AG09309 (cell line): Measurements from ENCODE around the gene PGGHG.

Experiments
- DNase-seq: peaks from one replicate; pipeline ENCODE4 v3.0.0-alpha.2; 2010; ENCODE audit warnings: low read depth
- H3K4me3 ChIP-seq: 2 replicates; pipeline ENCODE4 v1.5.1; 2011; ENCODE audit warnings: mild to moderate bottlenecking, low read depth, low read length, moderate library complexity; ENCODE audit not compliant: control insufficient read depth
- CTCF ChIP-seq: IDR thresholded peaks from 2 replicates; pipeline ENCODE4 v1.5.1; 2011; ENCODE audit warnings: mild to moderate bottlenecking, low read depth, low read length, inconsistent platforms; ENCODE audit not compliant: insufficient read depth, control insufficient read depth; ENCODE audit errors: missing control alignments

Gene PGGHG

GRCh38 chr11:280706-281485, 8.0 kb upstream of the PGGHG start:
- no peak for DNase-seq
- H3K4me3 ChIP-seq: no peak overlapping the region
- TF ChIP-seq CTCF: no peak

- no peak for TF ChIP-seq CTCF
- H3K4me3 ChIP-seq: no peak overlapping the region
- DNase-seq: no peak
Observed at GRCh38 chr11:281486-282161, 7.3 kb upstream of the PGGHG start.

GRCh38 chr11:282171-282570, 6.8 kb upstream of the PGGHG start:
- H3K4me3 ChIP-seq: no peak overlapping the region
- DNase-seq: no peak
- no peak for TF ChIP-seq CTCF

- DNase-seq: no peak
- TF ChIP-seq CTCF: no peak
- no peak overlapping the region for H3K4me3 ChIP-seq
Observed at GRCh38 chr11:282630-283360, 6.1 kb upstream of the PGGHG start.

GRCh38 chr11:283405-284104, 5.4 kb upstream of the PGGHG start:
- no peak for DNase-seq
- no peak for TF ChIP-seq CTCF
- no peak overlapping the region for H3K4me3 ChIP-seq

GRCh38 chr11:284105-285020, 4.6 kb upstream of the PGGHG start:
- no peak overlapping the region for H3K4me3 ChIP-seq
- TF ChIP-seq CTCF: no peak
- DNase-seq: no peak
